ENCODE measurements around the gene YOD1. TPM values are rescaled to one million over a fixed set of nuclear protein-coding genes. Genes with fewer than 3 reads are reported as not detected.

Gene YOD1
- total and polyA plus RNA-seq, 2 of the 13 experiments (the other 11 are each of a cell fraction or from before 2014, with no cell fraction given): 3.4 to 9.1 TPM

- no peak for TF ChIP-seq SNAPC4 (CRISPR knock-in tag; IDR thresholded peaks at IDR 0.05)
- no peak for TF ChIP-seq NFATC3 (CRISPR knock-in tag; IDR thresholded peaks at IDR 0.05)
- no peak for TF ChIP-seq ZNF230 (CRISPR knock-in tag; IDR thresholded peaks at IDR 0.05)
- no peak for TF ChIP-seq ZNF740 (CRISPR knock-in tag; IDR thresholded peaks at IDR 0.05)
- no peak for TF ChIP-seq DBP (CRISPR knock-in tag; IDR thresholded peaks at IDR 0.05; ENCODE audit: not compliant biosample characterization)
- 0 out of 2 replicates have a peak, but pooled peaks have one; percentile 24 for TF ChIP-seq PRDM10 (CRISPR knock-in tag; IDR thresholded peaks at IDR 0.05; ENCODE audit: low read depth)
- TF ChIP-seq ZNF564 (CRISPR knock-in tag; IDR thresholded peaks at IDR 0.05): no peak
- no peak for TF ChIP-seq ZNF562 (CRISPR knock-in tag; IDR thresholded peaks at IDR 0.05; ENCODE audit: borderline replicate concordance)
- TF ChIP-seq TFDP1 (CRISPR knock-in tag; IDR thresholded peaks at IDR 0.05; ENCODE audit: borderline replicate concordance): no peak
- no peak for TF ChIP-seq ZNF44 (CRISPR knock-in tag; IDR thresholded peaks at IDR 0.05)
- TF ChIP-seq ZNF205 (CRISPR knock-in tag; IDR thresholded peaks at IDR 0.05): no peak
- TF ChIP-seq SAFB2 (CRISPR knock-in tag; IDR thresholded peaks at IDR 0.05; ENCODE audit: borderline replicate concordance, low read depth): no peak
- TF ChIP-seq ZFP36 (IDR thresholded peaks at IDR 0.05; ENCODE audit: borderline replicate concordance, low read depth, low read length, partially characterized antibody): no peak
- TF ChIP-seq NR1H2 (CRISPR knock-in tag; IDR thresholded peaks at IDR 0.05; ENCODE audit: borderline replicate concordance, low read depth): no peak
- no peak for TF ChIP-seq TEAD2 (CRISPR knock-in tag; IDR thresholded peaks at IDR 0.05)
These were observed 25.7 kb downstream of the YOD1 start (continued) for GRCh38 chr1:207025146-207025880.
